K562 (cell line): Measurements from ENCODE around the gene STK11. TPM values are rescaled to one million over a fixed set of nuclear protein-coding genes. Genes with fewer than 3 reads are reported as not detected.

Experiments used
- ARHGAP35 ChIP-seq: fragments of 450-650 bp; IDR thresholded peaks from 2 replicates; pipeline ENCODE4 v1.6.1; 2018; ENCODE audit not compliant: partially characterized antibody
- CREB1 ChIP-seq, 2 experiments: sonication (generic) in 1 of 2; formaldehyde crosslinking in 1 of 2; IDR thresholded peaks; 2 replicates each; pipeline versions ENCODE4 v1.6.1 to v1.8.0; 2012 to 2022; ENCODE audit warnings: inconsistent platforms in 1 of 2, mild to moderate bottlenecking in 1 of 2, missing genetic modification reagents in 1 of 2, moderate library complexity in 1 of 2
- FOXP4 ChIP-seq: sonication (generic); formaldehyde crosslinking; IDR thresholded peaks from 2 replicates; pipeline ENCODE4 v1.8.0; 2022; ENCODE audit warnings: mild to moderate bottlenecking, missing genetic modification reagents, borderline replicate concordance
- JUNB ChIP-seq: fragments of 450-650 bp; formaldehyde crosslinking; conservative IDR thresholded peaks from 2 replicates; pipeline ENCODE4 v1.4.0; 2020; ENCODE audit warnings: mild to moderate bottlenecking
- KDM2B ChIP-seq: fragments of 250-450 bp; sonication (Bioruptor Pico); IDR thresholded peaks from 2 replicates; pipeline ENCODE4 v1.8.0; 2021; ENCODE audit warnings: mild to moderate bottlenecking, moderate library complexity
- MED1 ChIP-seq: sonication (generic); formaldehyde crosslinking; IDR thresholded peaks from 2 replicates; pipeline ENCODE4 v1.8.1; 2023; ENCODE audit warnings: missing genetic modification reagents, borderline replicate concordance
- NFE2 ChIP-seq: IDR thresholded peaks from 2 replicates; pipeline ENCODE4 v1.6.1; 2014; ENCODE audit warnings: antibody characterized with exemption, low read depth
- POLR2A ChIP-seq: fragments of 450-650 bp; conservative IDR thresholded peaks from 2 replicates; pipeline ENCODE4 v1.6.1; 2016
- RBM14 ChIP-seq: fragments of 200-400 bp; formaldehyde crosslinking; IDR thresholded peaks from 2 replicates; pipeline ENCODE4 v1.6.1; 2018; ENCODE audit warnings: low read depth, mild to moderate bottlenecking, low read length, moderate library complexity, borderline replicate concordance; ENCODE audit not compliant: insufficient read depth
- SIN3A ChIP-seq, 2 experiments: fragments of 150-350 bp in 1 of 2; IDR thresholded peaks; 2 replicates each; pipeline ENCODE4 v1.6.1; 2011 to 2016; ENCODE audit warnings: borderline replicate concordance in 2 of 2, low read depth in 2 of 2, low read length in 2 of 2, mild to moderate bottlenecking in 2 of 2, moderate library complexity in 2 of 2; ENCODE audit not compliant: control insufficient read depth in 1 of 2
- SMAD2 ChIP-seq: fragments of 150-350 bp; IDR thresholded peaks from 2 replicates; pipeline ENCODE4 v1.6.1; 2014; ENCODE audit warnings: low read depth, mild to moderate bottlenecking, low read length
- SOX6 ChIP-seq: fragments of 450-650 bp; IDR thresholded peaks from 2 replicates; pipeline ENCODE4 v1.6.1; 2014; ENCODE audit warnings: mild to moderate bottlenecking
- SPI1 ChIP-seq: IDR thresholded peaks from 2 replicates; pipeline ENCODE4 v1.6.1; 2011; ENCODE audit warnings: low read depth, low read length, control low read depth, borderline replicate concordance
- SRSF1 ChIP-seq: fragments of 200-400 bp; formaldehyde crosslinking; IDR thresholded peaks from 2 replicates; pipeline ENCODE4 v1.6.1; 2017; ENCODE audit warnings: mild to moderate bottlenecking, low read depth, low read length, moderate library complexity
- SRSF9 ChIP-seq: fragments of 200-400 bp; formaldehyde crosslinking; IDR thresholded peaks from 2 replicates; pipeline ENCODE4 v1.6.1; 2017; ENCODE audit warnings: low read depth, low read length, borderline replicate concordance
- ZNF175 ChIP-seq: fragments of 200-800 bp; sonication (Bioruptor generic); IDR thresholded peaks from 2 replicates; pipeline ENCODE4 v1.6.1; 2016; ENCODE audit warnings: low read depth, mild to moderate bottlenecking, missing genetic modification characterization, missing compliant biosample characterization
- ZNF184 ChIP-seq: sonication (generic); formaldehyde crosslinking; IDR thresholded peaks from 2 replicates; pipeline ENCODE4 v1.5.0; 2020; ENCODE audit warnings: missing genetic modification reagents
- ZNF274 ChIP-seq: IDR thresholded peaks from 2 replicates; pipeline ENCODE4 v1.6.1; 2011; ENCODE audit warnings: low read depth, mild to moderate bottlenecking, low read length, moderate library complexity, borderline replicate concordance
- ZNF57 ChIP-seq: fragments of 450-650 bp; formaldehyde crosslinking; IDR thresholded peaks from 2 replicates; pipeline ENCODE4 v1.4.0; 2020; ENCODE audit warnings: mild to moderate bottlenecking, moderate library complexity
- ZNF764 ChIP-seq: fragments of 250-450 bp; sonication (Bioruptor Pico); IDR thresholded peaks from 2 replicates; pipeline ENCODE4 v1.4.0; 2020; ENCODE audit warnings: low read depth, mild to moderate bottlenecking, moderate library complexity
- polyA plus RNA-seq, 8 experiments: library from polyadenylated mRNA; depleted of rRNA in 4 of 8; stranded (reverse) in 5 of 8; unstranded in 3 of 8; fragments of >200 nt; fragmentation: Nextera tagmentation in 2 of 8; fragmentation: Illumina TruSeq in 1 of 8; extraction: Ambion mirVana in 2 of 8; extraction: Trizol in 1 of 8; gene quantifications; 2 replicates each; pipeline versions ENCODE4 v1.2.1 to v1.2.3, GENCODE V29; 2011 to 2014; ENCODE audit warnings: inconsistent platforms in 1 of 8, missing spikeins in 1 of 8
- total RNA-seq, 7 experiments: library from RNA; depleted of rRNA in 6 of 7; stranded (reverse); fragments of >200 nt in 6 of 7; fragmentation: Illumina TruSeq in 2 of 7; extraction: Trizol in 2 of 7; gene quantifications; 2 replicates each; pipeline versions ENCODE4 v1.2.1 to v1.2.3, GENCODE V29; 2011 to 2021; ENCODE audit warnings: low replicate concordance in 1 of 7
- TF ChIP-seq, protein P1 (sequence below): fragments of 250-450 bp; sonication (Bioruptor Pico); IDR thresholded peaks from 2 replicates; pipeline ENCODE4 v1.8.0; 2022; ENCODE audit warnings: moderate library complexity, mild to moderate bottlenecking, inconsistent platforms
- TF ChIP-seq, protein P2 (sequence below): fragments of 250-450 bp; sonication (Bioruptor Pico); IDR thresholded peaks from 2 replicates; pipeline ENCODE4 v1.8.0; 2022; ENCODE audit warnings: inconsistent platforms
- TF ChIP-seq, protein P3 (sequence below): IDR thresholded peaks from 3 replicates; pipeline ENCODE4 v1.6.1; 2011; ENCODE audit warnings: borderline replicate concordance, mild to moderate bottlenecking; ENCODE audit not compliant: insufficient read length, insufficient read depth

The STK11 gene
- total and polyA plus RNA-seq, 9 of the 15 experiments (the other 6 are each of a cell fraction or from before 2014, with no cell fraction given) = 0.15 to 96.5 (median 31.7) TPM

GRCh38 chr19:1266129-1266915, 60.7 kb downstream of the STK11 start (continued):
- TF ChIP-seq MED1 (CRISPR knock-in tag) = 0 out of 2 replicates have a peak, but pooled peaks have one; percentile 24
- TF ChIP-seq ARHGAP35 = no peak
- TF ChIP-seq FOXP4 (CRISPR knock-in tag) = no peak
- no peak for TF ChIP-seq SRSF9
- no peak for TF ChIP-seq ZNF274
- no peak for TF ChIP-seq NFE2
- no peak for TF ChIP-seq KDM2B (CRISPR knock-in tag)
- TF ChIP-seq SOX6 = peak; percentile 22; the same call in 1 of the 2 replicates
- TF ChIP-seq POLR2A = 0 out of 2 replicates have a peak, but pooled peaks have one; percentile 31
- no peak for TF ChIP-seq SMAD2
- no peak for TF ChIP-seq ZNF184
- TF ChIP-seq CREB1 (IDR thresholded peaks at IDR 0.05) = peak; percentile 86
- TF ChIP-seq CREB1 (CRISPR knock-in tag; IDR thresholded peaks at IDR 0.05) = peak; percentile 77
- TF ChIP-seq RBM14 = no peak
- no peak for TF ChIP-seq ZNF57
- no peak for TF ChIP-seq ZNF764 (CRISPR knock-in tag)
- no peak for TF ChIP-seq SPI1
- TF ChIP-seq, protein P1, sequence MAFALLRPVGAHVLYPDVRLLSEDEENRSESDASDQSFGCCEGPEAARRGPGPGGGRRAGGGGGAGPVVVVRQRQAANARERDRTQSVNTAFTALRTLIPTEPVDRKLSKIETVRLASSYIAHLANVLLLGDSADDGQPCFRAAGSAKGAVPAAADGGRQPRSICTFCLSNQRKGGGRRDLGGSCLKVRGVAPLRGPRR (CRISPR knock-in tag) = no peak
- TF ChIP-seq JUNB (CRISPR knock-in tag) = no peak
- TF ChIP-seq, protein P2, sequence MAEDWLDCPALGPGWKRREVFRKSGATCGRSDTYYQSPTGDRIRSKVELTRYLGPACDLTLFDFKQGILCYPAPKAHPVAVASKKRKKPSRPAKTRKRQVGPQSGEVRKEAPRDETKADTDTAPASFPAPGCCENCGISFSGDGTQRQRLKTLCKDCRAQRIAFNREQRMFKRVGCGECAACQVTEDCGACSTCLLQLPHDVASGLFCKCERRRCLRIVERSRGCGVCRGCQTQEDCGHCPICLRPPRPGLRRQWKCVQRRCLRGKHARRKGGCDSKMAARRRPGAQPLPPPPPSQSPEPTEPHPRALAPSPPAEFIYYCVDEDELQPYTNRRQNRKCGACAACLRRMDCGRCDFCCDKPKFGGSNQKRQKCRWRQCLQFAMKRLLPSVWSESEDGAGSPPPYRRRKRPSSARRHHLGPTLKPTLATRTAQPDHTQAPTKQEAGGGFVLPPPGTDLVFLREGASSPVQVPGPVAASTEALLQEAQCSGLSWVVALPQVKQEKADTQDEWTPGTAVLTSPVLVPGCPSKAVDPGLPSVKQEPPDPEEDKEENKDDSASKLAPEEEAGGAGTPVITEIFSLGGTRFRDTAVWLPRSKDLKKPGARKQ = no peak
- no peak for TF ChIP-seq SRSF1
- TF ChIP-seq ZNF175 (CRISPR knock-in tag) = no peak
- TF ChIP-seq, protein P3, sequence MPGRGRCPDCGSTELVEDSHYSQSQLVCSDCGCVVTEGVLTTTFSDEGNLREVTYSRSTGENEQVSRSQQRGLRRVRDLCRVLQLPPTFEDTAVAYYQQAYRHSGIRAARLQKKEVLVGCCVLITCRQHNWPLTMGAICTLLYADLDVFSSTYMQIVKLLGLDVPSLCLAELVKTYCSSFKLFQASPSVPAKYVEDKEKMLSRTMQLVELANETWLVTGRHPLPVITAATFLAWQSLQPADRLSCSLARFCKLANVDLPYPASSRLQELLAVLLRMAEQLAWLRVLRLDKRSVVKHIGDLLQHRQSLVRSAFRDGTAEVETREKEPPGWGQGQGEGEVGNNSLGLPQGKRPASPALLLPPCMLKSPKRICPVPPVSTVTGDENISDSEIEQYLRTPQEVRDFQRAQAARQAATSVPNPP = no peak
- peak in 1 of 2 experiments; percentile 31; a peak in 1 of 4 replicates for TF ChIP-seq SIN3A (IDR thresholded peaks at IDR 0.05; ENCODE audit: borderline replicate concordance in 2 of 2, control insufficient read depth in 1 of 2, low read depth in 2 of 2, low read length in 2 of 2)
